ENCODE measurements around the gene SPACA6.

SPACA6 gene

GRCh38 chr19:51739466-51740213, 46.5 kb downstream of the SPACA6 start:
- no peak for DNase-seq

- no peak for DNase-seq
Measured at GRCh38 chr19:51740356-51740755, 47.2 kb downstream of the SPACA6 start.

- DNase-seq = no peak
Measured at GRCh38 chr19:51742789-51743188, 49.7 kb downstream of the SPACA6 start.

- DNase-seq = no peak
Measured at GRCh38 chr19:51743405-51743804, 50.3 kb downstream of the SPACA6 start.

GRCh38 chr19:51746731-51747130, 53.6 kb downstream of the SPACA6 start:
- no peak for DNase-seq

- DNase-seq = no peak
Measured at GRCh38 chr19:51749979-51750378, 56.8 kb downstream of the SPACA6 start.

- DNase-seq = no peak
Measured at GRCh38 chr19:51750400-51751094, 57.4 kb downstream of the SPACA6 start.

- no peak for DNase-seq
Measured at GRCh38 chr19:51751655-51752054, 58.5 kb downstream of the SPACA6 start, which contains the start of gene FPR1. FPR1 (minus strand) TSS chr19:51751878; CDS start chr19:51746994, 4,884 bp downstream.

- DNase-seq = no peak
Measured at GRCh38 chr19:51754109-51754508, 61.0 kb downstream of the SPACA6 start.

- no peak for DNase-seq
Measured at GRCh38 chr19:51754770-51755169, 61.6 kb downstream of the SPACA6 start.
